Cardiac fibroblast (primary cell): ENCODE results near the gene NXNL1.

Source experiments
- DNase-seq, 2 donors: peaks; one replicate each; pipeline versions ENCODE4 v3.0.0 to v3.0.0-alpha.2; 2010; ENCODE audit warnings: low read depth in 2 of 2
- H3K4me3 ChIP-seq, 2 donors: replicated peaks in 1 of 2; 1 replicate in 1 of 2; 2 replicates in 1 of 2; pipeline ENCODE4 v1.5.1; 2011; ENCODE audit warnings: low read depth in 2 of 2, low read length in 2 of 2, mild to moderate bottlenecking in 2 of 2, moderate library complexity in 1 of 2
- CTCF ChIP-seq: IDR thresholded peaks from one replicate; pipeline ENCODE4 v1.5.1; 2011; ENCODE audit warnings: low read depth, mild to moderate bottlenecking, low read length, inconsistent platforms

NXNL1 gene

DNA sequence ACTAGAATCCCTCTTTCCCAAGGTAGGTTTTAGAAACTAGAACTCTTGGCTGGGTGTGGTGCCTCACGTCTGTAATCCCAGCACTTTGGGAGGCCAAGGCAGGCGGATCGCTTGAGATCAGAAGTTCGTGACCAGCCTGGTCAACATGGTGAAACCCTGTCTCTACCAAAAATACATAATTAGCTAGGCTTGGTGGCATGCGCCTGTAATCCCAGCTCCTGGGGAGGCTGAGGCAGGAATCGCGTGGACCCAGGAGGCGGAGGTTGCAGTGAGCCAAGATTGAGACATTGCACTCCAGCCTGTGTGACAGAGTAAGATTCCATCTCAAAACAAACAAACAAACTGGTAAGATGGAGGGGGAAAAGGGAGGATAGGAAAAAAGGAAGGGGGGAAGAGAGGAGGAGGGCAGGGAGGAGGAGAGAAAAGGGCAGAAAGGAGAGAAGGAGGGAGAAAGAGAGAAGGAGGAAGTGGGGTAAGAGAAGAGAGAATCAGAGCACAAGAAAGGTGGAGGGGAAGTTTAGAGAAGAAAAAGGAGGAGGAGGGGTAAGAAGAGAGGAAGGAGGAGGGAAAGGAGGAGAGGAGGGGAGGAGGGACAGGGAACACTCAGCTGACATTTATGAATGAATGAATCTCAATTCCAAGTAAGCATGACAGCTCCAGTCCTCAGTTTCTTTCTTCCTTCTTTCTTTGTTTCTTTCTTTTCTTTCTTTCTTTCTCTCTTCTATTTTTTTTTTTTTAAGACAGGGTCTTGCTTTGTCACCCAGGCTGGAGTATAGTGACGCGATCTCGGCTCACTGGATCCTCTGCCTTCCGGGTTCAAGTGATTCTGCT lies 7.0 kb upstream of the NXNL1 start:
- TF ChIP-seq CTCF, result no peak
- DNase-seq, result no peak
- H3K4me3 ChIP-seq, result no peak overlapping the region

GRCh38 chr19:17466487-17466850 lies 5.7 kb upstream of the NXNL1 start:
- H3K4me3 ChIP-seq, result no peak overlapping the region
- no peak for DNase-seq
- TF ChIP-seq CTCF, result no peak

DNA sequence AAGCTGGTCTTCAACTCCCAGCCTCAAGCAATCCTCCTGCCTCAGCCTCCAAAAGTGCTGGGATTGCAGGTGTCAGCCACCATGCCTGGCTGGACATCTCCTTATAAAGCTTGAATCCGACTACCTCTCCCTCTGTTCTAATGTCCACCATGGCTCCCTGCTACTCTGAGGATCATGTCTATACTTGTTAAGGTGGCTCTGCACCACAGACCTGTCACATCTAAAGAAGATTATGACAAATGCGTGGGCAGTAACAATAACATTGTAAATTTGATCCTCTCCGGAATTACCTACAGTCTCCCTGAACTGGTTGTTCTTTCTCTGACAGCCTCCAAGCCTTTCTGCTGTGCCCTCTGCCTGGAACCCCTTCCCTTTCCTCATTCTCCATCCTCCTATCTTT lies 1.8 kb downstream of the NXNL1 start:
- DNase-seq, result no peak
- H3K4me3 ChIP-seq, result no peak overlapping the region
- TF ChIP-seq CTCF, result no peak

DNA sequence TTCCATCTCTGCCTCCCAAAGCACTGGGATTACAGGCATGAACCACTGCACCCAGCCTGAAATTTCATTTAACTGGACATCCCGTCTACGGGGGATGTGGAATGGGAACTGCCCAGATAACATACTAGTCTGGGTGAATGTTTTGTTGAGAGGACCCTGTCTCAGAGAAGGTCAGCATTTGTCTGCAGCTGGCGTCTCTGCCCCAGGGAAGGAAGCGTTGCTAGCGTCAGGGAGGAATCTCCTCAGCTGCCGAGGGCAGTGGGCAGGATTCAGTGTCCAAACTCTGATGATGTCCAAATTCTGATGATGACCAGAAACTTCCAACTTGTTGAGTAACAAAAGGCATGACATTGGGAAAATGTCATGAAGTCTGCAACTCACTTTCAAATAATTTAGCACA lies 3.1 kb downstream of the NXNL1 start:
- H3K4me3 ChIP-seq, result no peak overlapping the region
- no peak for TF ChIP-seq CTCF
- DNase-seq, result no peak

- H3K4me3 ChIP-seq, result no peak overlapping the region
- no peak for DNase-seq
- no peak for TF ChIP-seq CTCF
Observed at GRCh38 chr19:17456127-17456526, 4.6 kb downstream of the NXNL1 start.

DNA sequence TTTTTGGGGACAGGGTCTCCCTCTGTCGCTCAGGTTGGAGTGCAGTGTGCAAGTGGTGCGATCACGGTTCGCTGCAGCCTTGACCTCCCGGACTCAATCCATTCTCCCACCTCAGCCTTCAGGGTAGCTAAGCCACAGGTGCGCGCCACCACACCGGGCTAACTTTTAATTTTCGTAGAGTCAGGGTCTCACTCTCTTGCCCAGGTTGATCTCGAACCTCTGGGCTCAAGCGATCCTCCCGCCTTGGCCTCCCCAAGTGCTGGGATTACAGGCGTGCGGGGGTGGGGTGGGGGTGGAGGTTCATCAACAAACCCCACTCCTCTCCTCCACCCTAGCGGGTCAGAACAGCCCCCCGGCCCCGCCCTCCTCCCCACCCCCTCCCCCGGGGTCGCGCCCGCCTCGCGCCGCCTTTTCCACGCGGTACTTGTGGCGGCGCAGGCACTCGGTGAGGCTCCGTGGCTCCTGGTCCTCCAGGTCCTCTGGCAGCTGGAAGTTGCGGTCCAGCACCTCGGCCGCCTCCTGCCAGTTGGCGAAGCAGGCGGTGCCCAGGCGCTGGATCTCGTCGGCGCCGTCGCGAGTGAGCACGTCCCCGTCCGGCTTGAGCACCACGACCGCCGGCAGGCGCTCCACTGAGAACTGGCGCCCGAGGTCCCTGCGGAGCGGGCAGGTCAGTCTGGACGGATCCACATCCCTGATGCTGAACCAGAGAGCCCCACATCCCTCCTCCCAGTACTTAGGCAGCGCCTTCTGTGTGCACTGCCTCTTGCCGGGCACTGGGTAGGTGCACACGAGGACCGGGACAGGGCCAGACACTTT lies 5.2 kb downstream of the NXNL1 start:
- no peak overlapping the region for H3K4me3 ChIP-seq
- TF ChIP-seq CTCF, result no peak

More for the DNA sequence above, 5.2 kb downstream of the NXNL1 start:
- no peak for DNase-seq
